Small intestine (tissue), 16 donors: Measurements from ENCODE around the gene OTOS. TPM values are rescaled to one million over a fixed set of nuclear protein-coding genes. Genes with fewer than 3 reads are reported as not detected.

Source experiments
- DNase-seq, 2 donors: peaks; one replicate each; pipeline versions ENCODE4 v3.0.0 to v3.0.0-alpha.2; 2013
- FAIRE-seq: peaks from 2 replicates; lab custom pipeline; 2012; peaks lifted over from hg19 to GRCh38; lab: Jason Lieb, UNC
- H3K27ac ChIP-seq, 3 donors: one replicate each; pipeline ENCODE4 v1.5.1; 2013; ENCODE audit warnings: low read length in 2 of 3, mild to moderate bottlenecking in 2 of 3, control low read depth in 1 of 3, inconsistent platforms in 1 of 3, low read depth in 1 of 3, moderate library complexity in 1 of 3
- H3K27me3 ChIP-seq, 3 donors: one replicate each; pipeline ENCODE4 v1.6.1; 2013; ENCODE audit warnings: low read length in 3 of 3, inconsistent platforms in 1 of 3; ENCODE audit not compliant: control insufficient read depth in 3 of 3, insufficient read depth in 3 of 3
- H3K36me3 ChIP-seq, 3 donors: one replicate each; pipeline ENCODE4 v1.6.1; 2013; ENCODE audit warnings: low read length in 3 of 3, inconsistent platforms in 1 of 3, low read depth in 1 of 3, mild to moderate bottlenecking in 1 of 3, moderate library complexity in 1 of 3; ENCODE audit not compliant: control insufficient read depth in 3 of 3, insufficient read depth in 2 of 3
- H3K4me1 ChIP-seq, 3 donors: one replicate each; pipeline ENCODE4 v1.6.1; 2013; ENCODE audit warnings: low read length in 2 of 3, inconsistent platforms in 1 of 3, low read depth in 1 of 3, mild to moderate bottlenecking in 1 of 3, moderate library complexity in 1 of 3; ENCODE audit not compliant: control insufficient read depth in 3 of 3, insufficient read depth in 2 of 3
- H3K4me3 ChIP-seq, 3 donors: one replicate each; pipeline ENCODE4 v1.5.1; 2013; ENCODE audit warnings: low read length in 3 of 3, control low read depth in 1 of 3, inconsistent platforms in 1 of 3, low read depth in 1 of 3, mild to moderate bottlenecking in 1 of 3, moderate library complexity in 1 of 3
- H3K9me3 ChIP-seq, 2 donors: one replicate each; pipeline ENCODE4 v1.6.1; 2013; ENCODE audit warnings: low read depth in 1 of 2, low read length in 1 of 2; ENCODE audit not compliant: control insufficient read depth in 2 of 2, insufficient read depth in 1 of 2
- WGBS, 3 donors: extraction: QIAGEN DNeasy Blood & Tissue Kit; methylation state at CpG; one replicate each; pipeline ENCODE4 v1.1.7; 2013; 5-methylcytosine and 5-hydroxymethylcytosine counted together
- long read RNA-seq, 10 donors: transcript quantifications; one replicate each; lab custom pipeline, GENCODE V29; 2026
- polyA plus RNA-seq, 4 donors: library from polyadenylated mRNA; stranded (reverse) in 3 of 4; unstranded in 1 of 4; fragments of 200-250 nt in 3 of 4; fragments of 120-200 nt in 1 of 4; gene quantifications; one replicate each; pipeline versions ENCODE4 v1.2.1 to v1.2.3, GENCODE V29; 2013
- donor health status: healthy with polysubstance abuse.
- donor health status: control.
- donor health status: control.
- donor health status: Bipolar disorder and iron deficiency.
- donor health status: healthy.

OTOS gene
- not detected for polyA plus RNA-seq
- long read RNA-seq, donor 1 = 0 reads
- long read RNA-seq, donor 2 = 0 reads
- long read RNA-seq, donor 3 = 0 reads
- long read RNA-seq, donor 4 = 0 reads
- long read RNA-seq, donor 5 = 0 reads
- long read RNA-seq, donor 6 = 0 reads
- long read RNA-seq, donor 7 = 0 reads
- long read RNA-seq, donor 8 = 0 reads
- long read RNA-seq, donor 9 = 0 reads
- long read RNA-seq, donor 10 = 0 reads

DNA sequence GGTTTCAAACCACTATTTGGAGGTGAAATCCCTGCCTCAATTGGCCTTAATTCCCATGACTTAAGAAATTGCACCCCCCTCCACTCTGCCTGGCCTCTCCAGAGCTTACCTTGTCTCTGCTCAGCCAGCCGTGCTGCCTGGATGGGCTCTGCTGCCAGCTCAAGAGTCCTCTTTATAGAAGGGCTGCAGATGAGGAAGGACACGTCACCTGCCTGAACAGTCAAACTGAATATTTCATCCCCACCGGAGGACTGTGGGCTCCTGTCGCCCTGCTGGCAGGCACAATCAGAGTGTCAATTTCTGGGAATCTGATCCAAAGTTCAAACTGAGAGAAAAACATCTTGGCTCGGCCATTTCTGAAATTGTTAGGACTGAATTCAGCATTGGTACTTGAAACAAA, at the start of gene OTOS:
Gene OTOS (minus strand): TSS at position 148 of the 400 bp plus-strand sequence. CDS start 332 bp downstream, outside the sequence.
- no peaks in the 10 kb centered on the region for H3K36me3 ChIP-seq
- no peaks in the 10 kb centered on the region for H3K9me3 ChIP-seq
- H3K4me3 ChIP-seq = no peak within 1 kb of the TSS
- H3K27me3 ChIP-seq = peaks cover 0 to 12% (median 3%) of the 10 kb centered on the region in 3 donors
- DNase-seq (no peak), FAIRE-seq (no peak)
- H3K27ac ChIP-seq = no peak within 1 kb of the TSS
- H3K4me1 ChIP-seq = peaks cover 0 to 3% (median 0%) of the 10 kb centered on the region in 3 donors
- 32 to 56% (median 43%) methylated on average over 5 of the region's 5 CpGs for WGBS, 3 donors

DNA sequence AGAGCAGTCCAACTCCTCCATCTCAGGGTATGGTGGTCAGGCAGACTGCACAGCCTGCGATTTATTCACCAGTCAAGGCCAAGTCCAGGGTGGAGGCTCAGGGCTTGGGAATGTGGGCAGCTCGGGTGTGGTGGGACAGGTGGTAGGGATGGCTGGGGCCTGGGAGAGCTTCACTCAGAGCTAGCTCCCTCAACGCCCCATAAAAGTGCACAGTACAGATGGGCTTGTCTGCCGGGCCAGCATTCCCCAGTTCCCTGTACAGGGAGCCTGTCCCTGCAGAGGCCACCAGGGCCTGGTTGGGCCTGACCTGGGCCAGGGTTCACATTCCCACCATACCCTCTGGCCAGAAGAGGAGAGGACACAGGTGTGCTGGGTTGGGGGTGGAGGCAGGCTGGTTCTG, 49.2 kb upstream of the OTOS start:
- WGBS, 3 donors = 50 to 77% (median 59%) methylated on average over 4 of the region's 4 CpGs

DNA sequence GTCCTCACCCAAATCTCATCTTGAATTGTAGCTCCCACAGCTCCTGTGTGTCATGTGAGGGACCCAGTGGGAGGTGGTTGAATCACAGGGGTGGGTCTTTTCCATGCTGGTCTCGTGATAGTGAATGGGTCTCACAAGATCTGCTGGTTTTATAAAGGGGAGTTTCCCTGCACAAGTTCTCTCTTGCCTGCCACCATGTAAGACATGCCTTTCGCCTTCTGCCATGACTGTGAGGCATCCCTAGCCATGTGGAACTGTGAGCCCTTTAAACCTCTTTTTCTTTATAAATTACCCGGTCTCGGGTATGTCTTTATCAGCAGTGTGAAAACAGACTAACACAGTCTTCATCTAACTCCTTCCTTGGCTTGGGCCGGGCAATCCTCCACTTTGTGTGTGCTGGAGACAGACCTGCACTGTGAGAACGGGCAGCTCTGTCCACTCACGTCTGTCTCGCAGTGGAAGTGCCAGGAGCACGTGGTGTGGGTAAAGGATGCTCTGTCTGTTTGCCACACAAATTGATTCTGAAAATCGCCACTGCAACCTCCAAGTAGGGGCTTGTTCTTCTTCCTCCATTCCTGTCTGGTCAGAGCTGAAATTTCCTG, 47.6 kb upstream of the OTOS start:
- Histone ChIP-seq H3K27me3 (peaks cover 0 to 2% (median 0%) of the 10 kb centered on the region in 3 donors), H3K4me3 (no peak overlapping the region), H3K9me3 (peaks cover 0 to 2% of the 10 kb centered on the region in 2 donors), H3K27ac (no peak overlapping the region), H3K36me3 (no peaks in the 10 kb centered on the region), H3K4me1 (no peaks in the 10 kb centered on the region)
- 78 to 84% (median 84%) methylated on average over 10 of the region's 10 CpGs for WGBS, 3 donors
- DNase-seq (no peak), FAIRE-seq (no peak)

More for the DNA sequence above, 49.2 kb upstream of the OTOS start:
- no peaks in the 10 kb centered on the region for H3K4me1 ChIP-seq
- H3K9me3 ChIP-seq = peaks cover 0 to 2% of the 10 kb centered on the region in 2 donors
- H3K36me3 ChIP-seq = no peaks in the 10 kb centered on the region
- peaks cover 0 to 2% (median 0%) of the 10 kb centered on the region in 3 donors for H3K27me3 ChIP-seq
- H3K27ac ChIP-seq = no peak overlapping the region
- no peak overlapping the region for H3K4me3 ChIP-seq
- FAIRE-seq = no peak
- DNase-seq = no peak

DNA sequence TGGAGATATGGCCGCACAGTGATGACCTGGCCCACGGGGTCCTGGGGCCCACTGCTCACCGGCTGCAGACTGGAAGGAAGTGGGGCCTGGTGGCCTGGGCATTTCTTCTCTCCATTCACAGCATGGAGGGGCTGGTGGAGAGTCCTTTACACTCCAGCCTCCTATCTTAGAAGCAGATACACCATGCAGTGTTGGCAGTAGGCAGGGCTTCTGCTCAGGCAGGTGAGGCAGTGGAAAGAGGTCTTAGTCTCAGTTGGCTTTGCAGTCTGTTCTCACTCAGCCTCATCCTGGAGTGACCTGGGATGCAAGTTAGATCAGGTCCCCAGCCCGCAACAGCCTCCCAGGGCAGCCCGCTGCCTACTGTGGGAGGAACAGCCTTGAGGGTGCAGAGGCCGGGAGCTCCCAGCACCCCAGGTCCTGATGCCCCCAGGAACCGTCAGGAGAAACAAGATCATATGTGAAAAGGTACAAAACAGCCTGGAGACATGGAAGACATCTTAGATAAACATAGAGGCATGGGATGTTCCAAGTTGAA, 45.8 kb upstream of the OTOS start:
- no peak for FAIRE-seq
- H3K27ac ChIP-seq = no peak overlapping the region
- H3K27me3 ChIP-seq = peaks cover 0 to 2% (median 0%) of the 10 kb centered on the region in 3 donors
- 85 to 90% (median 86%) methylated on average over 7 of the region's 7 CpGs for WGBS, 3 donors
- H3K4me3 ChIP-seq = no peak overlapping the region
- peaks cover 0 to 2% of the 10 kb centered on the region in 2 donors for H3K9me3 ChIP-seq
- no peak for DNase-seq
- H3K4me1 ChIP-seq = no peaks in the 10 kb centered on the region
- no peaks in the 10 kb centered on the region for H3K36me3 ChIP-seq

DNA sequence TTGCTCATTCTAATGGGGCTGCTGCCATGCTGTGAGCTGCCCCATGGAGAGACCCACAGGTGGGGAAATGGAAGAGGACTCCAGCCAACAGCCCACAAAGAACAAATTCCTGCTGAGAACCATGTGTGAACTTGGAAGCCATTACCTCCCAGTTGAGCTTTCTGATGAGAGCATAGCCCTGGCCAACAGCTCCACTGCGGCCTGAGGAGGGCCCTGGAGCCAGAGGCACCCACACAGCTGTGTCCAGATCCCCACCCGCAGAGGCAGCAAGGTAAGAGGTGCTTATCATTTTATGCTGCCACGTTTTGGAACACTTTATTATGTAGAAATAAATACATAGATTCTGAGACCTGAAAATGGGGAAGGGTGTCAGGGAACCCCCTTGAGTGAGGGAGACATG, 44.2 kb upstream of the OTOS start:
- DNase-seq = no peak
- H3K27me3 ChIP-seq = no peaks in the 10 kb centered on the region
- H3K27ac ChIP-seq = no peak overlapping the region
- peaks cover 0 to 2% of the 10 kb centered on the region in 2 donors for H3K9me3 ChIP-seq
- H3K4me3 ChIP-seq = no peak overlapping the region
- FAIRE-seq = no peak
- H3K36me3 ChIP-seq = no peaks in the 10 kb centered on the region
- 38 to 48% (median 42%) methylated on average over 3 of the region's 3 CpGs for WGBS, 3 donors
- no peaks in the 10 kb centered on the region for H3K4me1 ChIP-seq

DNA sequence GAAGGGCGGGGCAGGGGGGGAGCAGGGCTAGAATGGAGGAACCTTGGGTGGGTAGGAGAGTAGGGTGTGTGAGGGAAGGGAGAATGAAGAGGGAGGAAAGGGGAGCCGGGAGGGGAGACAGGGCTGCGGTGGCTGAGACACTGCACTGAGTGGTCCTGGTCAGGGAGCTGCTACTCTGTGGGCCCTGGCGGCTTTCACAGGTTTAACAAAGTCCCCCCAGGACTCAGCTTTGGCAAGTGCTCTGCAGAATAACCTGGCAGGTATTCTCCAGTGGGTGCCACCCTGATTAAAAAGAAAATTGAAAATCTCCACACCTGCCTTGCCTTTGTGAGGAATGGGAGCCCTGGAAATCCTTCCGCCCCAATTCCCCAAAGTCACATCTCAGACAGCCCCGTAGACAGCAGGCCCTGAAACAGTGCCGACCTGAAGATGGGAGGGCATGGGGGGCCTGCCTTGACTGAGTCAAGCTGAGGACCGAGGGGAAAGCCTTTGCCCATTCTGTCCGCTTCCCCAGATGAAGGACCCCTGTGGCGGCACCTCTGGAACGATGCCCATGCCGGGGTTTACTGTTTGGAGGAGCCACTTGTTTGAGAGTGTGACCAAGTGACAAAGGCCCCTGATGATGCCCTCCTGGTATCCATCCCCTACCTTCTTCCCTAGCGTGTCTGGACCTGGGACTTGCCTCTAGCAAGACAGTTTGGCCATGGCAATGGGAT, 43.6 kb upstream of the OTOS start:
- WGBS, 3 donors = 77 to 80% (median 79%) methylated on average over 13 of the region's 13 CpGs
- Histone ChIP-seq H3K4me3 (no peak overlapping the region), H3K4me1 (no peaks in the 10 kb centered on the region), H3K27ac (no peak overlapping the region), H3K9me3 (peaks cover 0 to 2% of the 10 kb centered on the region in 2 donors), H3K36me3 (no peaks in the 10 kb centered on the region), H3K27me3 (no peaks in the 10 kb centered on the region)
- DNase-seq (no peak), FAIRE-seq (no peak)

DNA sequence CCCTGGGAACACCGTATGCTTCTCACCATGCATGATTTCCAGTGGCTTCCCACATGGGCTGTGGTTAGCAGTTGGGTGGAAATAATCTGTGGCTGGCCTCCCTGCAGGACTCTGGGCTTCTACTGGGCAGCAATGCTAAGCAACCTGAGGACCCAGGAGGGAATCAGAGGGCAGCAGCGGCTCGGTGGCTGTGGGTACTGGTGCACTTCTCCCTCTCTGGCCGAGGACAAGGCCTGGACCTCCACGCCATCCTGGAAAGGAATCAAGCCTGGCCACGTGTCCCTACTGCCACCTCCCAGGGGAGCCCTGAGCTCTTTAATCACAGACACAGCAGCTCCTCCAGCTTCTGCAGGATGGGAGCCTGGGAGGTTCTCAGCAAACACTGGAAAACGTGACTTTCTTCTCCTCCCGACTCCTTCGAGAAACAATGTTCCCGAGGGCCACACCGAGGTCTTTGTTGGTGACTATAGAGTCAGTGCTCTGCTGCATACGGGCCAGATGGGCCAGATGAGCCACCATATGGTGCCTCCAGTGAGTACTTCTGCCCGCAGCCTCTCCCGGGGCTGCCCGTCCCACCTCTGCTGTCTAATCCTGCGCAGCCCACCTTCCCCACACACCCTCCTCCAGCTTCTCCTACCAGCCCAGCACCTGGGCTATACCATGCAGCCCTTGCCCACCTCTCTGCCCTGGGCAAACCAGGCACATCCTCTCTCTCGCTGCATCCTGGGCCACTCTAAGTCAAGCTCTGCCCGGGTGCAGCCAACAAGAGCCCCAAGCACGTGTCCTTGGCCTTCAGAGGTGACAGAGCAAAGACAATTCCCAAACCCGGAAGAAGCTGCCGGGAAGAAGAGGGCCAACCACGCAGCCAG, 42.8 kb upstream of the OTOS start:
- 72 to 80% (median 74%) methylated on average over 22 of the region's 22 CpGs for WGBS, 3 donors
- no peaks in the 10 kb centered on the region for H3K4me1 ChIP-seq
- DNase-seq (no peak), FAIRE-seq (no peak)
- no peaks in the 10 kb centered on the region for H3K36me3 ChIP-seq
- no peak overlapping the region for H3K27ac ChIP-seq
- H3K9me3 ChIP-seq = peaks cover 0 to under 1% of the 10 kb centered on the region in 2 donors
- H3K4me3 ChIP-seq = no peak overlapping the region
- H3K27me3 ChIP-seq = no peaks in the 10 kb centered on the region

DNA sequence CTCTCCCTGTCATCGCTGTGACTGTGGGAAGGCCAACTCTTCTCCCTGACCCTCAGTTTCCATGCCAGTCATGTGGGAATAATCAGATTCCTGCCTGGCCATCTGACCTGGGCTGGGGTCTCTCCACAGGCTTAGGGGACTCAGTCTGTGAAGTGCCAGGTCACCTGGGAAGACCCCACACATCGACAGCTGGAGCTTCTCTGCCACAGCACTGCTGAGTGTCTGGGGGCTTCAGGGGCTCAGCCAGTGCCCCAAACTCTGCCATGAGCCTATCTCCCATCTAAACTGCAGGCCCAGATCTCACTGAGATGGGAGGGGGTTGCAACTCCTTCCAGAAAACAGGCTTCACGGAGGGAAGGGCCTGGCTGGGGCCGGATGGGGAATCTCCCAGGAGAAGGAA, 42.0 kb upstream of the OTOS start:
- whole genome bisulfite sequencing, 3 donors = 74 to 83% (median 82%) methylated on average over 4 of the region's 4 CpGs
- no peak for FAIRE-seq
- DNase-seq = no peak

More for the DNA sequence above, 42.0 kb upstream of the OTOS start:
- no peak overlapping the region for H3K4me3 ChIP-seq
- no peaks in the 10 kb centered on the region for H3K36me3 ChIP-seq
- H3K27me3 ChIP-seq = no peaks in the 10 kb centered on the region
- no peaks in the 10 kb centered on the region for H3K9me3 ChIP-seq
- no peaks in the 10 kb centered on the region for H3K4me1 ChIP-seq
- H3K27ac ChIP-seq = no peak overlapping the region
